WTC11 (cell line): ENCODE measurements around the gene RAB11FIP3.

Experiments used
- CREB1 ChIP-seq: sonication (generic); formaldehyde crosslinking; IDR thresholded peaks from 2 replicates; pipeline ENCODE4 v1.8.0; 2023; ENCODE audit warnings: mild to moderate bottlenecking, missing genetic modification reagents
- ZBTB43 ChIP-seq: sonication (generic); formaldehyde crosslinking; IDR thresholded peaks from 2 replicates; pipeline ENCODE4 v1.8.1; 2023; ENCODE audit warnings: mild to moderate bottlenecking, missing genetic modification reagents

- TF ChIP-seq ZBTB43 (no peak), CREB1 (CRISPR knock-in tag) (no peak)
Measured at GRCh38 chr16:473046-474043, 47.9 kb downstream of the RAB11FIP3 start.
